GM19463 (cell line): Measurements from ENCODE around the gene MYO3B.

Experiments used
- ATAC-seq: cut with Tn5 transposase; IDR thresholded peaks from one replicate; pipeline ENCODE4 v1.9.1; 2021; ENCODE audit warnings: mild to moderate bottlenecking, moderate library complexity; ENCODE audit not compliant: unreplicated experiment

Gene MYO3B

GRCh38 chr2:170159060-170159459 is 18.9 kb upstream of the MYO3B start:
- ATAC-seq = no peak

DNA sequence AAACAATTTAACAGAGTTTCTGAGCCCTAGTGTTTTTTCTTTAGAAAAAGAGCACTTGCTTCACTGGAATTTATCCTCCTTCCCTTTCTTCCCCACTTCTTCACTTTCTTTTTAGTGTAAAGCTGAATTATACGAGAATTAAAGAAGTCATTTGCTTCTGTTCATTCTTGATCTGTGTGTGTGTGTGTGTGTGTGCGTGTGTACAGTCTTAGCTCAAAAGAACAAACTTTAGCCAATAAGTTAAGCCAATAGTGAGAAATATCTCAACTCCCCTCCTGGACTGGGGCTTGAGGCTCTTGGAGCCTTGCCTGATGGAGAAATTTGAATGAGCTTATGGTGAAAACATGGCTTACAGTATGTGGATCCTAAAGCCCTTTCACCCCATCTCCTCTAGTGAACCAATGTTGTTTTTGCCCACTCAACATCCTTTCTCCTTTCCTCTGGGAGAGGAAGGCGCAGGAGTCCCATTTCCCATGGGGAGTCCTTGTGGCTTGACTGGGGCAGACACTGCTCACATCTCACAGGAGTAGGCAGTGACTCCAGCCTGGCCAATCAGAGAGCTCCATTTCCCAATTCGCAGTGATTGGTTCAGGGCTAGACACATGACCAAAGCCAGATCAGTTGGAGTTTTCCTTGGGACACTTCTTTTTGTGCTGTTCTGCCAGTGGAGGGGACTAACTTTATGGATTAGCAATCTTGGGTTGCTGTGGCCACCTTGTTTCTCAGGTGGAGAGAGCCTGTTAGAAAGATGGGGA is 16.3 kb upstream of the MYO3B start:
- ATAC-seq = no peak

DNA sequence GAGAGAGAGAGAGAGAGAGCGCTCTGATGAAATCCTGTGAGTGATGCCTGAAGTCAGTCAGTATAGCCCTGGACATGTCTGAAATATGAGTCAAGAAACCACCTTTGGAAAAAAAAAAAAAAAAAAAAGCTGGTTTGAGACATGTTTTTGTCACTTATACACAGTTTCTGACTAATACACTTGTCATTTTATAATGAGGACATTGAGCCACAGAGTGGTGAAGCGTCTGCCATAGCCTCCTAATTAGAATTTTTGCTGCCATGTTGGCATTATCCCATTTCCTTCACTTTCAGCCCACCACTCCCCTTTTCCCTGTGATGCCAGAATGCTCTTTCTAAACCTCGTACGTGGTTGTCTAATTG is 15.7 kb upstream of the MYO3B start:
- ATAC-seq = no peak

DNA sequence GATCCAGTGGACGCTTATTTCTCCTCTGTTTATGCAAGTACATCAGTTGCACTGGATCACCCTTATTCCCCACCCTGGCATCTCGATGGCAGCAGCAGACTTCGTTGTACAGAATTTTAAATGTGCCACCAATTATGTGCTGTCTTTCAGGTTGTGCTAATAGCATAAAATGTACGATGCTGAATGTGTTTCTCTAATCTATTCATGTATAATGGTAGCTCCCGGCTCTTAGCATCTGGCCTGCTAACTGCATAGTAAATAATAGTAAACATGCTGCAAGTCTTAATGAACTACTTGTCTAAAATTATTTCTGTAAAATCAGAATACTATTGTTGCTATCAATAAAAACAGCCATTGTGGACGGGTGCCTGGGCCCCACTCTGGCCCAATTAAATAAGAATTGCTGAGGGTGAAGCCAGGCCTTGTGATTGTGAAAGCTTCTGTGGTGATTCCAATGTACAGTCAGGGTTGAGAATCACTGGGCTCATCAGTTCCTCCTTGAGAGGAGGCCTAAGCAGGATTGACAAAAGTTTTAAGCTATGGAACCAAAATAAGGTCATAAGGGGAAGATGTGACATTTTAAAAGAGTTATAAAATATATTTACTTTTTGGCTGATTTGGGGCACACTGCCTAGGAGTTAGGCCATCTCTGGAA is 14.4 kb upstream of the MYO3B start:
- no peak for ATAC-seq

DNA sequence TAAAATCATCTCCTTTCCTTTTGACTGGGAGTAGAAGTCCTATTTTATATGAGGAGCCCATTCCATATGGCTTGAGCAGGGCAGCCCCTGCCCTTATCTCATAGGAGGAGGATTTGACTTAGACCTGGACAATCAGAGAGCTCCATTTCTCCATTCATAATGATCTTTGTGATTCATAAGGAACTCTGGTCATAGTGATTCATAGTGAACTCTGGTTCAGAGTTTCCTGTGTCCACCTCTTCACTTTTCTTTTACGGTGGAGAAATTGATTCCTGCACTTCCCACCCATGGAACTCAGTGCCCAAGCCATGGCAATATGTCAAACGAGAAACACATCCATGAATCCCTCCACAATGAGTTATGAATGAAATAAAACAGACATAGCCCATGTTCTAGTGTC is 12.8 kb upstream of the MYO3B start:
- ATAC-seq = peak; percentile 43

DNA sequence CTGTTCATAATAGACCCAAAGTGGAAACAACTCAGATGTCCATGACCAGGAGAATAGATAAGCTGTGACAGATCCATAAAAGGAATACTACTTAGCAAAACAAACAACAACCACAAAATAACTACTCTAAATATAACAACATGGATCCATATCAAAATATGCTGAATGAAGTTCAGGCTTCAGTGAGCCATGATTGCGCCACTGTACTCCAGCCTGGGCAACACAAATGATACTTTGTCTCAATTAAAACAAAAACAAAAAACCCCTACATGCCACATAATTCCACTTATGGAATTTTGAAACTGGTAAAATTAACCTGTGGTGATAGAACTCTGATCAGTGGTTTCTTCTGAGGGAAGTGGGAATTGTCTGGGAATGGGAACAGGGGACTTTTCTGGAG is 11.2 kb upstream of the MYO3B start:
- no peak for ATAC-seq

- no peak for ATAC-seq
Measured at GRCh38 chr2:170170281-170171040, 7.5 kb upstream of the MYO3B start.

- no peak for ATAC-seq
Measured at GRCh38 chr2:170176212-170176611, 1.7 kb upstream of the MYO3B start.

DNA sequence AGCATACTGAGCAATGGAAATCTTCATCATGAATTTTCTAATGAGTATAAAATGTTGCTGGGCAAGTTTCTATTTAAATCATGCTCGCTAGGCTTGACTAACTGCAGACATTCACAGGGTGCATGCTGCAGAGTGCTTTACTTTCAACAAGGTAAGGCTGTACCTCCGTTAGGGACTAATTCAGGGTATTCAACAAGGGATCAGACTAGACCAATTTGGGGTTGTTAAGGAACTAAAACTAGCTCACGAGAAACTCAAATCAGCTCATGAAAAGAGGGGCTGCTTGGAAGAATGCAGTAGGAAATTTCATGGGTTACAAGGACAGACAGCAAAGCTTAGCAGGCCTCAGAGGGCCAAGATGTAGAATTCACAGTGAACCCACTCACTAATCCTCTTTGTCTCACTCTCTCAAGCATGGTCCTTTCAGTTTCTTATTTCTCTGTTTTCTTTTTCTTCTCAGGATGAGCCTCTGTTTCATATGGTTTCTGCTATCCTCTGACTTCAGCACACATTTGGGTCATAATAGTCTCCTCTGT is 2.2 kb downstream of the MYO3B start:
- peak; percentile 73 for ATAC-seq

DNA sequence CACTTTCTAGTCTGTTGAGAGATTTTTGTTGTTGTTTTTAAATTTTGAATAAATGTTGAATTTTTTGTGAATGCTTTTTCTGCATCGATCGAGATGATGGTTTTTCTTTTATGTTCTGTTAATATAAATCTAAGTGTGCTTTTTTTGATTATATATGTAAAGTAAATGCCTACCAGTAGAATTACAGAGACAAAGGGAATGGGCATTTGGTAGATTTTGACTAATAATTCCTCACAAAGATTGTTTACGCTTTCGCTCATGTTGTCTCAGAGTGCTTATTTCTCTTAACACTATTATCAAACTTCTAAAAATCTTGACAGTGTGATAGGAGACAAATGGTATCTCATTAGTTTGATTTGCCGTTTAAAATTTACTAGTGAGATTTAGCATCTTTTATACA is 3.7 kb downstream of the MYO3B start:
- ATAC-seq = no peak

DNA sequence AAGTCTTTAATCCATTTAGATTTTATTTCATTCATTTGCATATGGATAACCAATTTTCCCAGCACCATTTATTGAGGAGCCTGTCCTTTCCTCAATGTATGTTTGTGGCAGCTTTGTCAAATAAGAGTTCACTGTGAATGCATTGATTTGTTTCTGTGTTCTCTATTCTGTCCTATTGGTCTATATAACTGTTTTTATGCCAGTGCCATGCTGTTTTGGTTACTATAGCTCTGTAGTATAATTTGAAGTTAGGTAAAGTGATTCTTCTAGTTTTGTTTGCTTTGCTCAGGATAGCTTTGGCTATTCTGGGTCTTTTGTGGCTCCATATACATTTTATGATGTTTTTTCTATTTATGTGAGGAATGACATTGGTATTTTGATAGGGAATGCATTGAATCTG is 7.4 kb downstream of the MYO3B start:
- ATAC-seq = no peak

GRCh38 chr2:170189757-170190156 is 11.8 kb downstream of the MYO3B start:
- no peak for ATAC-seq

GRCh38 chr2:170190172-170190571 is 12.2 kb downstream of the MYO3B start:
- ATAC-seq = no peak

GRCh38 chr2:170191166-170191866 is 13.4 kb downstream of the MYO3B start:
- no peak for ATAC-seq

DNA sequence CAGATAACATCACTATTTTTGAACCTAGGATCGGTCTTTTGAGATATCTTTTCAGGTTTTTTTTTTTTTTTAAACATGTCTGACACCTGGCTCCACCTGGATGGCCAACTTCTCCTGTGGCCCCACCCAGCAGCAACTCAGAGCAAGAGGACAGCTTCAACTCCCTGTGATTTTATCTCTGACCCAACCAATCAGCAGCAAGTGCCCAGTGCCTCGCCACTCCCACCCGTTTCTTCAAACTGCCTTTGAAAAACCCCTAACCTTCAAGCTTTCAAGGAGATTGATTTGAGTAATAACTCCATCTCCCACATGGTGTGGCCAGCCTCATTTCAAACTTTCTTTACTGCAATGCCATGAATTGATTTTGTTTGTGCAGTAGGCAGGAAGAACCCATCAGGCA is 19.0 kb downstream of the MYO3B start:
- ATAC-seq = no peak

DNA sequence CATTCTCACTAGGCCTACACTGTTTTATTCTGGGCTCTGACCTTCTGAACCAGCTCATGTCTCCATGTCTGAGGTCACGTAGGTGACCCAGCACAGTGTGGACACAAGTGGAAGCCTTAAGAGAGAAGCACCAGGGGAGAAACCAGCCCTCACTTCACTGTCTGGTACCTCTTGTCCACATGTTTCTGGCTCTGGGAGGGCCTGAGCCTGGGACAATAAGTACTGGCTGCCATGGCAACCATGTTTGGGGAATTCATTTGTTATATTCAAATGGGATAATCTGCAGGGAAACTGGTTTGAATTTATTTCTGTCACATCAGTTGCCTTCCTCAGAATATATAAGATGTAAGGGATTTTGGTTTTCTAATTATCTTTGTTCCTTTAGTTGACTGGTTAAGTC is 23.3 kb downstream of the MYO3B start:
- ATAC-seq = no peak

DNA sequence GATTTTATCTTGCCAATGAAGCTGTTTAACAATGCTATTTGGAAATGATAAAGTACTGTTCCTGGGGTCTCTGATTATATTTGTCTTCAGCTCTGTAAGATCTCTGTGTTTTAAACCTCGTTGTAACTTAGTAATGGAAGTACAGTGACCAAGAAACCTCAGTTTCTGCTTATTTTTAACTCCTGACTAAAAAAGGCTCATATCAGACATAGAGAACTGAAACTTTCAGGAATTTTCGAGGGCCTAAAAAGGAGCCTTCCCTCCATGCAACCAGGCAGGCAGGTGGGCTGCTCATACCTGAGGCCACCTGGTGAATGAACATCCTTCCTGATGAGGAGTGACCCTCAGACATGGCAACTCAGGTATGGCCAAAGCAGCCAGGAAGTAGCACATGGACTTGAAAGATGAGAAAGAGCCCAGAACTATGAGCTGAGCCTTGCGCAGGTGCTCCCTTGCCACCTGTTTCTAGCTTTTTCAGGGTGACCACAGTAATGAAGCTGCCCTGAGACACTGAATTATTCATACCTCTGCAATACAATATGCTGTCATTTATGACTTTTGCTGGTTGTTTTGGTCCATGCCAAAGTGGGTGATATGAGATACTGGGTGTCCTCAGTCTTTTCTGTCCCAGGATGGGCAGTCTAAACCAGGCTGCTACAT is 23.9 kb downstream of the MYO3B start:
- peak; percentile 67 for ATAC-seq

GRCh38 chr2:170202437-170202836 is 24.5 kb downstream of the MYO3B start:
- ATAC-seq = no peak

DNA sequence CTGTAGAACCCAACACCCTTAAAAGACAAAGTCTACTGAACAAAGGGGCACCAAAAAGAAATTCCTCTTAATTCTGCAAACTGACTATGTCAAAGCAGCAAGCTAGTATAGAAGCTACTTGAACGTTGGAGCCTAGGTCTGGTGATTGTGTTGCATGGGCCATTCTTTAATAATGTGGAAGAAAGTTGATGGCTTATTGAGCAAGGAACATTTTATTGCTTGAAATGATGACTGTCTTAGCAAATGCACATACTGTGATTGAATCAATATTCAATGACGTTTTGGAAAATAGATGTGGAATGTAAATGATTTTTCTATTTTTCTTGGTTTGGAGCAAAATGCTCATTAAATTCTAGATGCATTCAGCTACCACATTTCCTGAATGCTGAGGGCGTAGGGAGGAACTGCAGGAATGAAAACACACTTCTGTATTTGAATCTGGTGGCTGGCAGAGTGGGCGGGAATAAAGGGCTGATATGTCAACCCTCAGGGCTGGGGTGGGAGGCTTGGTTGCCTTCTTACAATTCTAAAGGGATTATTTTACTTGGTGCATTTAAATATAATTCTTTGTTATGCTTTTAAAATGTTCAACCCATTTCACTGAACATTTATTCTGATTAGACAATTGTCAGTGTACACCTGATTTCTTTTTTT is 26.5 kb downstream of the MYO3B start:
- ATAC-seq = no peak

DNA sequence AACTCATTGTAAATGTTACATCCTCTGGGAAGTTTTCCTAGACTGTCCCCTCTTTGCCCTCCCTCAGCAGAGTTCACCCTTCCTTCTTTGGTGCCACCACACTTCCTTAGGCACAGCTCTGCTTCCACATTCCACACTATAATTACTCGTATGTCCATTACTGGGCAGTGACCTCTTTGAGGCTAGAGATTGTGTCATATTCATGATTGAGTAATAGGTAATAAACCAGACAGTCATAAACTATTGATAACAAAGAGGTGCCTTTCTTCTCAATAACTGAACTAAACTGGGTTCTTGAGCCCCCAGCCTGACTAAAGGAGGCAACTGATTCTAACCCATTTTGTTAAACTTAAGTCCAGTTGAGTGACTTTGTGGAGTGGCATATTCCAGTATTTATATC is 28.3 kb downstream of the MYO3B start:
- ATAC-seq = no peak
